ENCODE data around the gene ING4. TPM values are rescaled to one million over a fixed set of nuclear protein-coding genes. Genes with fewer than 3 reads are reported as not detected.

The ING4 gene
- total and polyA plus RNA-seq, 2 of the 13 experiments (the other 11 are each of a cell fraction or from before 2014, with no cell fraction given): 14.4 to 32.4 TPM

DNA sequence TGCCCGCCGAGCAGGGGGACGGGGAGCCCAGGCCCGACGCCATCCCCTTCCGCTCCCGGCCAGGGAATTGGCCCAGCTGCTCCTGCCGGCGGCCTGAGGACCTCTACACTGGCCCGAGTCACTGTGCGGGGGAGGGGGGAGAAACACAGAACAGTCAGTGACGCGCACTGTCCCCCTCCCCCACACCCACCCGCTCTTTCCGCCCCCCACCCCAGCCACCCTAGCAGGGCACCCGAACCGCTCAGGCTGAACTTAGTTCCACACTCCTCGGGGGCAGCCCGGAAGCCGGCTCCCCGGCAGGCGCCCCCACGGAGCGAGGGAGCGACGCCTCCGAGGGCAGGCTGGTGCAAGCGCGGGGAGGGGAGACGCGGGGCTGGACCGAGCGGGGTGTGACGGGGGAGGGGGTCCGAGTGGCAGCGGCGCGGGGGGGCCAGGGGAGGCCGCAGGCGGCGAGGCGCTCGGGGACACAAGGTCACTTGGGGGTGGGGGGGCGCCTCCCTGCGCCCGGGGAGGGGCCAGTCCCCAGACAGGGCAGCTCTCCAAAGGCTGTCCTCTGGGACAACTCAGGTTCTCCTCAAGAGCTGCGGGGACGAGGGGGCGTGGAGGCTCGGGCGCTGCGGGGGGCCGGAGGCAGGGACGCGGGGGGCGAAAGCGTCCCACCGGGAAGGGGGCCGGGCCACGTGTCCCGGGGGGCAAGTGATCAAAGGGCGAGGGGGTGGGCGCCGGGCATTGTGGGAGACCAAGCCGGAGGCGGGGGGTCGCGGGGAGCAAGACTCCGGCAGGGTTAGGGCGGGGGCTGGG lies 56.4 kb downstream of the ING4 start:
- Histone ChIP-seq H3K27me3 (ENCODE audit: control insufficient read depth in 1 of 2, insufficient read depth in 2 of 2, low read length in 2 of 2) (no peaks in the 10 kb centered on the region; a peak in 1 of 5 replicates), H3K79me2 (ENCODE audit: insufficient read depth, low read length) (peaks cover 36% of the 10 kb centered on the region), H2AFZ (ENCODE audit: low read length) (no peak overlapping the region), H3K27ac (ENCODE audit: extremely low read length, insufficient read depth, low read length) (peak overlapping the region; percentile 85), H3K4me1 (ENCODE audit: insufficient read depth, low read length) (peaks cover 50% of the 10 kb centered on the region), H3K9ac (ENCODE audit: insufficient read depth, low read depth, low read length) (peak overlapping the region; percentile 87), H3K4me2 (ENCODE audit: low read depth, low read length) (peak overlapping the region; percentile 99), H4K20me1 (ENCODE audit: insufficient read depth, low read length) (peaks cover 17% of the 10 kb centered on the region), H3K4me3 (replicated peaks in 1 of 3; ENCODE audit: insufficient read depth in 1 of 3, low read depth in 2 of 3, low read length in 3 of 3) (peak overlapping the region; percentile 71 to 91 (median 74)), H3K36me3 (replicated peaks in 1 of 2; ENCODE audit: control insufficient read depth in 1 of 2, insufficient read depth in 2 of 2, low read length in 2 of 2) (peaks cover 14 to 28% of the 10 kb centered on the region in 2 experiments), H3K9me3 (ENCODE audit: low read length) (no peaks in the 10 kb centered on the region)
- in situ Hi-C loops (cut with HindIII; ENCODE audit: extremely low pct_ligation_motif_present, low pct_unique_long_range_greater_than_20kb) (no loop called here), intact Hi-C loops (cut with micrococcal nuclease; ENCODE audit: unreplicated experiment) (loop anchor here (2.0 kb wide), 1 partner anchor 38 kb away; the partner anchor contains the start of gene NOP2)
- peak; percentile 61 for ATAC-seq
- peak; percentile 31 for DNase-seq (ENCODE audit: low spot score)
- 2% methylated on average over 21 of the region's 70 CpGs for WGBS (ENCODE audit: low lambda C conversion rate)
- no peak for FAIRE-seq
- ChIA-PET POLR2A (interaction anchor here (0.7 to 2.2 kb wide), 8 partner anchors 10 to 146 kb away, joined by 3 to 7 read pairs (median 5); partner anchors contain the start of genes COPS7A, GAPDH, MLF2 and NOP2), CTCF (ENCODE audit: low intra/inter-chr PET ratio, low total read pairs) (interaction anchor here (0.6 kb wide), 1 partner anchor 37 kb away, joined by 3 read pairs; no protein-coding TSS in a partner anchor)
- no TSS peak for BruUV-seq (replicated peaks)
- TF ChIP-seq KDM6A (CRISPR knock-in tag; IDR thresholded peaks at IDR 0.05; ENCODE audit: low read depth) (no peak), DRAP1 (CRISPR knock-in tag; IDR thresholded peaks at IDR 0.05) (no peak), ZNF776 (CRISPR knock-in tag; IDR thresholded peaks at IDR 0.05) (no peak), CENPX (CRISPR knock-in tag; IDR thresholded peaks at IDR 0.05) (no peak), CCAR2 (optimal IDR thresholded peaks at IDR 0.05; ENCODE audit: low read depth, low read length) (no peak), ZNF136 (CRISPR knock-in tag; IDR thresholded peaks at IDR 0.05; ENCODE audit: low read depth) (no peak), REPIN1 (CRISPR knock-in tag; IDR thresholded peaks at IDR 0.05; ENCODE audit: borderline replicate concordance, low read depth) (0 out of 2 replicates have a peak, but pooled peaks have one; percentile 11), SRSF9 (IDR thresholded peaks at IDR 0.05; ENCODE audit: borderline replicate concordance, insufficient read depth, low read depth, low read length, poor library complexity, severe bottlenecking) (no peak), ZNF691 (CRISPR knock-in tag; IDR thresholded peaks at IDR 0.05; ENCODE audit: borderline replicate concordance, low read depth) (no peak; the same call in 1 of the 2 replicates), ZNF138 (CRISPR knock-in tag; IDR thresholded peaks at IDR 0.05; ENCODE audit: low read depth) (no peak)
- TF ChIP-seq, protein P1, sequence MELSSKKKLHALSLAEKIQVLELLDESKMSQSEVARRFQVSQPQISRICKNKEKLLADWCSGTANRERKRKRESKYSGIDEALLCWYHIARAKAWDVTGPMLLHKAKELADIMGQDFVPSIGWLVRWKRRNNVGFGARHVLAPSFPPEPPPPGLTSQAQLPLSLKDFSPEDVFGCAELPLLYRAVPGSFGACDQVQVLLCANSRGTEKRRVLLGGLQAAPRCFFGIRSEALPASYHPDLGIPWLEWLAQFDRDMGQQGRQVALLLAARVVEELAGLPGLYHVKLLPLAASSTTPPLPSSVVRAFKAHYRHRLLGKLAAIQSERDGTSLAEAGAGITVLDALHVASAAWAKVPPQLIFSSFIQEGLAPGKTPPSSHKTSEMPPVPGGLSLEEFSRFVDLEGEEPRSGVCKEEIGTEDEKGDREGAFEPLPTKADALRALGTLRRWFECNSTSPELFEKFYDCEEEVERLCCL (CRISPR knock-in tag; IDR thresholded peaks at IDR 0.05; ENCODE audit: borderline replicate concordance): no peak
- TF ChIP-seq, protein P2, sequence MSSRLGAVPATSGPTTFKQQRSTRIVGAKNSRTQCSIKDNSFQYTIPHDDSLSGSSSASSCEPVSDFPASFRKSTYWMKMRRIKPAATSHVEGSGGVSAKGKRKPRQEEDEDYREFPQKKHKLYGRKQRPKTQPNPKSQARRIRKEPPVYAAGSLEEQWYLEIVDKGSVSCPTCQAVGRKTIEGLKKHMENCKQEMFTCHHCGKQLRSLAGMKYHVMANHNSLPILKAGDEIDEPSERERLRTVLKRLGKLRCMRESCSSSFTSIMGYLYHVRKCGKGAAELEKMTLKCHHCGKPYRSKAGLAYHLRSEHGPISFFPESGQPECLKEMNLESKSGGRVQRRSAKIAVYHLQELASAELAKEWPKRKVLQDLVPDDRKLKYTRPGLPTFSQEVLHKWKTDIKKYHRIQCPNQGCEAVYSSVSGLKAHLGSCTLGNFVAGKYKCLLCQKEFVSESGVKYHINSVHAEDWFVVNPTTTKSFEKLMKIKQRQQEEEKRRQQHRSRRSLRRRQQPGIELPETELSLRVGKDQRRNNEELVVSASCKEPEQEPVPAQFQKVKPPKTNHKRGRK (CRISPR knock-in tag; IDR thresholded peaks at IDR 0.05): no peak
- TF ChIP-seq, protein P3, sequence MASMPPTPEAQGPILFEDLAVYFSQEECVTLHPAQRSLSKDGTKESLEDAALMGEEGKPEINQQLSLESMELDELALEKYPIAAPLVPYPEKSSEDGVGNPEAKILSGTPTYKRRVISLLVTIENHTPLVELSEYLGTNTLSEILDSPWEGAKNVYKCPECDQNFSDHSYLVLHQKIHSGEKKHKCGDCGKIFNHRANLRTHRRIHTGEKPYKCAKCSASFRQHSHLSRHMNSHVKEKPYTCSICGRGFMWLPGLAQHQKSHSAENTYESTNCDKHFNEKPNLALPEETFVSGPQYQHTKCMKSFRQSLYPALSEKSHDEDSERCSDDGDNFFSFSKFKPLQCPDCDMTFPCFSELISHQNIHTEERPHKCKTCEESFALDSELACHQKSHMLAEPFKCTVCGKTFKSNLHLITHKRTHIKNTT (CRISPR knock-in tag; IDR thresholded peaks at IDR 0.05): no peak
